Neural crest cell (in vitro differentiated cells): ENCODE measurements around the gene CBX8. TPM values are rescaled to one million over a fixed set of nuclear protein-coding genes. Genes with fewer than 3 reads are reported as not detected.

Source experiments
- DNase-seq: peaks from one replicate; pipeline ENCODE4 v3.0.0; 2021; ENCODE audit warnings: low read depth, mixed read lengths, low spot score
- H3K27ac Mint-ChIP-seq: one replicate; pipeline ENCODE4 v1.8.0; 2021; ENCODE audit warnings: mild to moderate bottlenecking, mixed read lengths; ENCODE audit not compliant: unreplicated experiment
- H3K27me3 Mint-ChIP-seq: 2 replicates; pipeline ENCODE4 v1.8.0; 2021; ENCODE audit warnings: low read depth, mild to moderate bottlenecking, mixed read lengths
- H3K36me3 Mint-ChIP-seq: 2 replicates; pipeline ENCODE4 v1.8.0; 2021; ENCODE audit warnings: low read depth, mild to moderate bottlenecking, mixed read lengths
- H3K4me1 Mint-ChIP-seq: 2 replicates; pipeline ENCODE4 v1.8.0; 2021; ENCODE audit warnings: mixed read lengths
- H3K4me3 Mint-ChIP-seq: one replicate; pipeline ENCODE4 v1.8.0; 2021; ENCODE audit warnings: mild to moderate bottlenecking, mixed read lengths
- H3K9me3 Mint-ChIP-seq: 2 replicates; pipeline ENCODE4 v1.8.0; 2021; ENCODE audit warnings: mixed read lengths
- total RNA-seq: library from RNA; stranded (reverse); gene quantifications from 2 replicates; pipeline ENCODE4 v1.2.1, GENCODE V29; 2021
- TF ChIP-seq, protein P1 (sequence below): fragments of 200-600 bp; sonication (generic); conservative IDR thresholded peaks from 2 replicates; pipeline ENCODE4 v1.5.0; 2021; ENCODE audit warnings: antibody characterized with exemption, mild to moderate bottlenecking

Gene CBX8
- total RNA-seq, 1 donor from 2014 or later = 19.2 TPM

DNA sequence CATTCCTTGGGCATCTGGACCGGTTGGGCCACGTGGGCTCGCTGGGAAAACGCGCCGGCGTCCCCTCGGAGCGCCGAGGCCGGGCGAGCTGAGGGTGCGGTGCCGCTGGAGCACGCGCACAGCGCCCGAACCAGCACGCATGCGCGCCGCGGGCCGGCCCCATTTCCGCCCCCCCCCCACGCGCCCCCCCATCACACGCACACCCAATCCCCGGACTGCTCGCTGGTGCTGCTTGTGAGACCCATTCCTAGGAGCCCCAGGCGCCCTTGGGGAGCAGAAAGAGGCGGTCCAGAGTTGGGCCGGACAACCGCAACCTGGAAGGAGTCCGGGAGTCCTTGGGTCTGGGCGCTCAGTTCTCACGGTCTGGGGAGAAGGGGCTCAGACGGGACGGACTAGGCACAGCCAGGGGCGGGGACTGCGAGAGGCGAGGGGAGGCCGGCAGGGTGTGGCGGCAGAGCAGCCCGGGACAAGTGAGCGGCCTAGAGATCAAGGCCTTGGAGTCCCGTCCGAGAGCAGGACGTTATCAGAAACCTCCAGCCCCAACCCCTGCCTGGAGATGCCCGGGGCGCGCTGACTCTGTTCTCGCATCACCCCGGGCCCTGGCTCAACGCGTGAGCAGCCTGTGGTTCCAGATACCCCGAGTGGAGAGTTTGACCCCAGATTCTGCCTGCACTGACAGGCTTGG lies 6.0 kb upstream of the CBX8 start:
- Mint-ChIP-seq H3K36me3 (peaks cover 5% of the 10 kb centered on the region), H3K27me3 (peaks cover 98% of the 10 kb centered on the region), H3K4me1 (peaks cover 44% of the 10 kb centered on the region), H3K27ac (no peak overlapping the region), H3K9me3 (no peaks in the 10 kb centered on the region), H3K4me3 (no peak overlapping the region)
- TF ChIP-seq, protein P1, sequence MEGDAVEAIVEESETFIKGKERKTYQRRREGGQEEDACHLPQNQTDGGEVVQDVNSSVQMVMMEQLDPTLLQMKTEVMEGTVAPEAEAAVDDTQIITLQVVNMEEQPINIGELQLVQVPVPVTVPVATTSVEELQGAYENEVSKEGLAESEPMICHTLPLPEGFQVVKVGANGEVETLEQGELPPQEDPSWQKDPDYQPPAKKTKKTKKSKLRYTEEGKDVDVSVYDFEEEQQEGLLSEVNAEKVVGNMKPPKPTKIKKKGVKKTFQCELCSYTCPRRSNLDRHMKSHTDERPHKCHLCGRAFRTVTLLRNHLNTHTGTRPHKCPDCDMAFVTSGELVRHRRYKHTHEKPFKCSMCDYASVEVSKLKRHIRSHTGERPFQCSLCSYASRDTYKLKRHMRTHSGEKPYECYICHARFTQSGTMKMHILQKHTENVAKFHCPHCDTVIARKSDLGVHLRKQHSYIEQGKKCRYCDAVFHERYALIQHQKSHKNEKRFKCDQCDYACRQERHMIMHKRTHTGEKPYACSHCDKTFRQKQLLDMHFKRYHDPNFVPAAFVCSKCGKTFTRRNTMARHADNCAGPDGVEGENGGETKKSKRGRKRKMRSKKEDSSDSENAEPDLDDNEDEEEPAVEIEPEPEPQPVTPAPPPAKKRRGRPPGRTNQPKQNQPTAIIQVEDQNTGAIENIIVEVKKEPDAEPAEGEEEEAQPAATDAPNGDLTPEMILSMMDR = no peak
- DNase-seq = no peak

DNA sequence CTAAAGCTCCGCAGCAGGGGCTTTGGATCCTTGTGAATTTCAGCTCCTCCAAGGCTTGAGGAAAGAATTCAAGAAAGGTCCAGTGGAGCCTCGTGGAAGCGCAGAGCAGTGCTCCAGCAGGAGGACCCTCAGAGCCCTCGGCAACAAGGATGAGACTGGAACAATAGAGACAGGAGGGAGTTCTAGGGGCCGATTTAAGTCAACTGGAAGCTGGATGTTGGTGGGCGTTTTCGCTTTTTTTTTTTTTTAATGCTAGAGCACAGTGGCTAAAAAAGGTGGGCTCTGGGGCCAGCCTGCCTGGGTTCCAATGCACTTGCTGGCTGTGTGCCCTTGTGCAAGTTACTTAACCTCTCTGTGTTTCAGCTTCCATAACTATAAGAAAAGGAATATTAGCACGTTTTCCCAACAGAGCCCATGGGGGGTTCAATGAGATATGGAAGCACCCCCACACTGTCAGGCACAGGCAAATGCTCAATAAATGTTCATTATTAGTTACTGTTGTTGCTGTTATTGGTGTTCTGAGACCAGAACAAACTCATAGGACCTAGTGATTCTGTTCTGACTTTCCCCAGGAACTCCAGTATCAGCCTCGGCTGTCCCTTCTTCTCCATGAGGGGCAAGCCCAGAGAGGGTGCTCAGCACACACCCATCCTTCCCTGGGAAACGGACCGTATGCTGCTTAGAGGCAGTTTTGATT lies 5.3 kb upstream of the CBX8 start:
- DNase-seq = no peak
- H3K4me3 Mint-ChIP-seq = peak overlapping the region; percentile 65
- TF ChIP-seq, protein P1 = no peak
- peaks cover 5% of the 10 kb centered on the region for H3K36me3 Mint-ChIP-seq
- no peak overlapping the region for H3K27ac Mint-ChIP-seq
- H3K27me3 Mint-ChIP-seq = peaks cover 94% of the 10 kb centered on the region
- H3K4me1 Mint-ChIP-seq = peaks cover 44% of the 10 kb centered on the region
- H3K9me3 Mint-ChIP-seq = no peaks in the 10 kb centered on the region

DNA sequence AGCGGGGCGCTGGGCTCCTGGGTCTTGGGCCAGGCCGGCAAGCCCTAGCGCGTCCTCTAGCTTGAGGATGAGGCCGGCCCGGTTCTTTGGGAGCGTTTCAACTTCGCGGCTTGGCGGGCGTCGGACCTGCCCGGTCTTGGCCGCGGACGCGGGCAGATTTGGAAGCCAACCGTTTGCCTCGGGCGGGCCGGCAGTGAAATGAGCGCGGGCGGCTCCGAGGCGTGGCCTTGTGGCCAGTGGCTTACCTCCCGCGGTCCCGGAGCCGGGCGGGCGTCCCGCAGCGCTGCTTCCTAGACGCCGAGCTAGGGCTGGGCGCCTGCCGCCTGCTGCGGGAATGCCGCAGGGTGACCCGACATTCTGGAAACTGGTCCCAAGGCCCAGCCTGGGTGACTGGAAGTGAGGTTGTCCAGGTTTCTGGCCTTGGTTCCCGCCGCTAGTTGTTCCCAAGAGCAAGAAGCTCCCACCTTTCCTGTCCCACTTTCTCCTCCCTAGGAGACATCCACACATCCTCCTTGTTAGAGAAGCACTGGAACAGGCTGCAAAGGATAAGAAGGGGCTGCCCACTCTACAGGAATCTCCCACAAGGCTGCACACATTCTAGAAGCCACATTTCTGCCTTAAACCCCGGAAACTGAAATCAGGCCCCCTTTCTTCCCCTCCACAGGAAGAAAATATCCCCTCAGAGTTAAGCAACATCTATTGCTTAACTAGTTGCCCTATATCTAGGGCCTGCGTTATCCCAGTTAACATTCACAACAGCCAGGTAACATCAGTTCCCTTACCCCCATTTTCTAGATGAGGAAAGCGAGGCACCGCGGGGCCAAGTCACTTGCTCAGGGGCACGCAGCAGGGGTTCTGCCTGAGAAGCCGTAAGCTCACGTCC lies 4.5 kb upstream of the CBX8 start:
- Mint-ChIP-seq H3K27ac (no peak overlapping the region), H3K4me1 (peaks cover 45% of the 10 kb centered on the region), H3K9me3 (no peaks in the 10 kb centered on the region), H3K36me3 (peaks cover 5% of the 10 kb centered on the region), H3K4me3 (peak overlapping the region; percentile 65), H3K27me3 (peaks cover 92% of the 10 kb centered on the region)
- TF ChIP-seq, protein P1 = no peak
- no peak for DNase-seq

DNA sequence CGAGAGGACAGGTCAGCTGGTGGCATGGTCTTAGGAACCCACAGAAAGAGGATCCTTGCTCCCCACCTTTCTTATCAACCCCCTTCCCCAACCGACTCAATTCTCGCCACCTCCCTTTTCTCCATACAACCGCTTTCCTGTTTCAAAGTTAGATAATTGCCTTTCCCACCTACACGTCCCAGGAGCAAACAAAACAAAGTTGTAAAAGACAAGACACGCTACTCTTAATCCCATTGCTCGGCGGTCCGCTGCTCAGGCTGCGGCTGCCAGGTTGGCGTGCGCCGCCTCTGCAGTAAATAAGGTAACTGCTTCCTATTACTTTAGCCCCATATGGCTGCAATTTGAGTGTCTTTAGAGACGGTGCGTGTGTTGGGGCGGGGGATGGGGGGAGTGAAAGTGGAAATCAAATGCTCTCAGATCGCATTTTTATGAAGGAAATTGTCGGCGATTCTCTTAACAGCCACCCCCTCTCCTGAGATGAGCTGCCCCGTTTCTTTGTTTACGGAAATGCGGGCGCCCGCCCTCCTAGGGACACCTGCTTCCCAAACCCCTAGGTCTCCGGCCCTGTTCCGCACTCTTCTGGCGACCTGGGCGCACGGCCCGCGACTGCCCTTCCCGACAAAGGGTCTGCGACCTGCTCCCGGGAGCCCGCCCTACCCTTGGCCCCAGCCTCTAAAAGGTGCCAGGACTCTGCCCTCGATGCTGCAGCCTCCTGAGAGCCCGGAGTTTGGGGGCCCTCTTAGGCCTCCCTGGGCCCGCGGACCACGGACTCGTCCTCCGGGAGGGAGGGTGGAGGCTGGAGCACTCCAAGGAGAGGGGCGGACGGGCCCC lies 3.7 kb upstream of the CBX8 start:
- Mint-ChIP-seq H3K27me3 (peaks cover 92% of the 10 kb centered on the region), H3K4me1 (peaks cover 49% of the 10 kb centered on the region), H3K9me3 (no peaks in the 10 kb centered on the region), H3K36me3 (peaks cover 5% of the 10 kb centered on the region), H3K27ac (no peak overlapping the region), H3K4me3 (peak overlapping the region; percentile 87)
- no peak for DNase-seq
- TF ChIP-seq, protein P1 = no peak
